Suprapubic skin (tissue), 3 donors: Measurements from ENCODE around the gene GNAZ.

ENCODE experiments used
- CTCF ChIP-seq, 2 donors: fragments of 200-600 bp in 1 of 2; fragments of 450-650 bp in 1 of 2; sonication (generic) in 1 of 2; IDR thresholded peaks; one replicate each; pipeline ENCODE4 v1.5.1; 2016 to 2019; ENCODE audit warnings: antibody characterized with exemption in 2 of 2, mild to moderate bottlenecking in 1 of 2, moderate library complexity in 1 of 2
- POLR2A ChIP-seq, 2 donors: fragments of 450-650 bp; IDR thresholded peaks; one replicate each; pipeline ENCODE4 v1.6.1; 2017; ENCODE audit warnings: antibody characterized with exemption in 2 of 2, mild to moderate bottlenecking in 2 of 2, moderate library complexity in 2 of 2

- TF ChIP-seq CTCF (IDR thresholded peaks at IDR 0.05) (no peak), POLR2A (IDR thresholded peaks at IDR 0.05) (no peak)
Observed at GRCh38 chr22:23113067-23113846, 42.9 kb downstream of the GNAZ start.
